Measurements from ENCODE around the gene NAV1. TPM values are rescaled to one million over a fixed set of nuclear protein-coding genes. Genes with fewer than 3 reads are reported as not detected.

Gene NAV1
- total and polyA plus RNA-seq, 2 of the 8 experiments (the other 6 are each of a cell fraction or from before 2014, with no cell fraction given) = 9.9 to 42.7 TPM

DNA sequence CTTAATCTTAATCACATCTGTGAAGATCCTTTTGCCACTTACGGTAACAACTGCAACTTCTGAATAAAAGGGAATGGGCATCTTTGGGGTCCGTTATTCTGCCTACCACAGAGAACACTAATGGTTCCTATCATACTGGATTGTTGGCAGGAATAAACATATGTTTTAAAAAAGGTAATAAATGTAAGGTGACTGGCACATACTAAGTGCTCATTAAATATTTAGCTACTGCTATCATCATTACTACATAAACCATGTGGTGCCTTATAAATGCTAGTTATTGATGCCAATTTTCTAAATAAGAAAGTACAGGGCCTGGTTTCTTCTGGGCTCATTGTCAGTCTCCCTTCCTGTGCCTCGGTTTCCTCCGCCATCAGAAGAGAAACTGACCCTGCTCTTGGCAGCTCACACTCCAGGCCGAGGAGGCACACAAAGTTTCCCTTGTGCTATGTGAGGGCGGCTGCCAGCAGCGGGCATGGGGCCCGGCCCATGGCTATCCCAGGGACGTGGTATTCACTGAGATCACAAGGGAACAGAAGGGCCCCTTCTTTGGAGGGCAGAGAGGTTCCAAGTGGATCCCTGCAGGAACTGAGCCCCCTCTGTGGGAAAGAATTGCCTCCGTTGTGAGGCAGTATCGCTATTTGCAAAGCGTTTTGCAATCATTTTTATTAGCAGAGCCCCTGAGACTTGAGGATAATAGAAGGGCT is 26.2 kb downstream of the NAV1 start:
- Histone ChIP-seq H4K20me1 (replicated peaks in 1 of 2; ENCODE audit: control insufficient read depth in 1 of 2, insufficient read depth in 2 of 2, low read length in 2 of 2) (no peaks in the 10 kb centered on the region), H4K5ac (ENCODE audit: insufficient read length, low read depth, low read length) (no peak overlapping the region), H2BK120ac (replicated peaks; ENCODE audit: low read depth, low read length) (no peak overlapping the region), H2BK20ac (ENCODE audit: low read length) (no peak overlapping the region), H3K27ac (ENCODE audit: low read depth, low read length) (no peak overlapping the region), H3K4me3 (ENCODE audit: extremely low read depth in 1 of 4, insufficient read depth in 2 of 4, low read depth in 3 of 4, low read length in 4 of 4) (no peak overlapping the region), H3K23me2 (ENCODE audit: low read depth, low read length) (no peaks in the 10 kb centered on the region), H3K18ac (ENCODE audit: extremely low read depth, low read length) (no peak overlapping the region), H3K79me1 (ENCODE audit: low read depth, low read length) (no peaks in the 10 kb centered on the region), H2AFZ (ENCODE audit: low read length) (no peak overlapping the region), H3K23ac (ENCODE audit: insufficient read length) (no peak overlapping the region), H3K9ac (replicated peaks in 1 of 4; ENCODE audit: extremely low read depth in 1 of 4, low read depth in 3 of 4, low read length in 3 of 4) (no peak overlapping the region), H3K4me1 (replicated peaks in 1 of 4; ENCODE audit: control insufficient read depth in 3 of 4, insufficient read depth in 4 of 4, low read length in 3 of 4) (no peaks in the 10 kb centered on the region; a peak in 1 of 7 replicates), H4K91ac (replicated peaks; ENCODE audit: insufficient read length, low read length) (no peak overlapping the region), H4K8ac (ENCODE audit: extremely low read depth, insufficient read depth, low read length) (no peak overlapping the region), H3K79me2 (ENCODE audit: control insufficient read depth in 1 of 2, insufficient read depth in 2 of 2, low read length in 2 of 2) (no peaks in the 10 kb centered on the region), H3K27me3 (replicated peaks in 1 of 4; ENCODE audit: control insufficient read depth in 3 of 4, extremely low read depth in 1 of 4, insufficient read depth in 3 of 4, low read length in 3 of 4) (0 out of 7 replicates have a peak, but pooled peaks cover 0 to 2% (median 0%) of the 10 kb centered on the region in 4 experiments), H2BK15ac (ENCODE audit: low read length) (no peak overlapping the region), H2BK12ac (ENCODE audit: low read depth, low read length) (no peak overlapping the region), H2BK5ac (ENCODE audit: low read depth, low read length) (no peak overlapping the region), H3K4me2 (ENCODE audit: insufficient read depth in 1 of 2, low read depth in 2 of 2, low read length in 2 of 2) (no peak overlapping the region), H2AK5ac (ENCODE audit: low read depth, low read length) (no peak overlapping the region), H3K4ac (replicated peaks; ENCODE audit: insufficient read length, low read depth, low read length) (no peak overlapping the region), H3K9me3 (ENCODE audit: insufficient read depth in 2 of 2, low read depth in 1 of 2, low read length in 1 of 2) (no peaks in the 10 kb centered on the region), H3K36me3 (ENCODE audit: control insufficient read depth in 2 of 4, insufficient read depth in 4 of 4, low read length in 3 of 4) (no peaks in the 10 kb centered on the region), H3K56ac (replicated peaks; ENCODE audit: insufficient read length, low read depth, low read length) (no peak overlapping the region), H3K14ac (ENCODE audit: insufficient read length) (no peak overlapping the region)
- DNase-seq (ENCODE audit: low read depth in 1 of 2, low spot score in 2 of 2) = no peak
- POLR2A ChIA-PET (ENCODE audit: partially characterized antibody) = no interaction called here
- 89% methylated on average over 12 of the region's 12 CpGs; no CpG with 5 or more reads in 1 of the 2 experiments for WGBS, 2 experiments (ENCODE audit: extremely low coverage in 1 of 2, insufficient coverage in 1 of 2, insufficient read length in 1 of 2, insufficient replicate concordance in 2 of 2, low coverage in 1 of 2, low lambda C conversion rate in 2 of 2, missing lambda C conversion rate in 1 of 2)
- no peak for FAIRE-seq
- CTCF ChIA-PET (ENCODE audit: partially characterized antibody) = interaction anchor here (0.9 to 22.6 kb wide), 9 partner anchors 11 to 554 kb away, joined by 3 to 499 read pairs (median 3); no protein-coding TSS in a partner anchor
- no peak for TF ChIP-seq SAP30 (IDR thresholded peaks at IDR 0.05; ENCODE audit: insufficient read depth, insufficient replicate concordance, low read length)
- TF ChIP-seq ASH2L (IDR thresholded peaks at IDR 0.05; ENCODE audit: low read length) = no peak
- TF ChIP-seq CHD2 (IDR thresholded peaks at IDR 0.05; ENCODE audit: low read length) = no peak
- no peak for TF ChIP-seq SIRT6 (IDR thresholded peaks at IDR 0.05; ENCODE audit: low read length)
- no peak for TF ChIP-seq TAF7 (optimal IDR thresholded peaks at IDR 0.05; ENCODE audit: borderline replicate concordance, low read depth, low read length)
- TF ChIP-seq HDAC2 (IDR thresholded peaks at IDR 0.05; ENCODE audit: borderline replicate concordance in 1 of 2, low read depth in 2 of 2, low read length in 2 of 2) = no peak
- no peak for TF ChIP-seq SRF (IDR thresholded peaks at IDR 0.05; ENCODE audit: low read depth, low read length)
- no peak for TF ChIP-seq CTBP2 (IDR thresholded peaks at IDR 0.05; ENCODE audit: borderline replicate concordance, insufficient read depth, insufficient read length, low read length)
- TF ChIP-seq ZNF274 (IDR thresholded peaks at IDR 0.05; ENCODE audit: borderline replicate concordance, extremely low read depth, low read length) = no peak
- no peak for TF ChIP-seq CTCF (IDR thresholded peaks at IDR 0.05; ENCODE audit: control extremely low read depth in 1 of 3, insufficient read depth in 1 of 3, low read depth in 1 of 3, low read length in 3 of 3)

All from H1 (cell line).